ENCODE measurements around the gene SNRNP70.
A peak's percentile ranks its signal among the peaks of the same experiment; 100 is the strongest.

The SNRNP70 gene

GRCh38 chr19:49102303-49102702, 17.1 kb downstream of the SNRNP70 start:
- no peak for DNase-seq

- no peak for DNase-seq
Measured at GRCh38 chr19:49103331-49104085, 18.3 kb downstream of the SNRNP70 start.

- DNase-seq: no peak
Measured at GRCh38 chr19:49104229-49104864, 19.1 kb downstream of the SNRNP70 start.

DNA sequence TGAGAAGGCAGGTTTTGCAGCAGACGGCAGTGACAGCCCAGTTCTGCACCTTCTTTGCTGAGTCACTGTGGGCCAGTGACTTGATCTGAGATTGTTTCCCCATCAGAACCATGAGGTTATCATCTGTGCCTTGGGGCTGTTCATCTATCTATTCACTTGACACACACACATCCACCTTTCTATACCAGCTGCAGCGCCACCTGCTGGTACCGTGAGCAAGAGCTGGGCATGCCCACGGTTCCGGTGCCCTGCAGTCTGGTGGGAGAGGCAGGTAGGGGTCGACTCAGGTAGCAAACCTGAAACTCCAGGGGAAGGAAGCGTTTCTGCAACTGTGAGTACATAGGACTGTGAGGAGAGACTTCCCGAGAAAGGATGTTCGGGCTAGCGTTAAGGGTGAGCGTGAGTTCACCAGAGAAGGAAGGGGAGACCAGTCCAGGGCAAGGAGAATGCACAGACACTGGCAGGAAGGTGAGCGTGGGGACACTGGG, 21.4 kb downstream of the SNRNP70 start:
- peak; percentile 89 for DNase-seq

DNA sequence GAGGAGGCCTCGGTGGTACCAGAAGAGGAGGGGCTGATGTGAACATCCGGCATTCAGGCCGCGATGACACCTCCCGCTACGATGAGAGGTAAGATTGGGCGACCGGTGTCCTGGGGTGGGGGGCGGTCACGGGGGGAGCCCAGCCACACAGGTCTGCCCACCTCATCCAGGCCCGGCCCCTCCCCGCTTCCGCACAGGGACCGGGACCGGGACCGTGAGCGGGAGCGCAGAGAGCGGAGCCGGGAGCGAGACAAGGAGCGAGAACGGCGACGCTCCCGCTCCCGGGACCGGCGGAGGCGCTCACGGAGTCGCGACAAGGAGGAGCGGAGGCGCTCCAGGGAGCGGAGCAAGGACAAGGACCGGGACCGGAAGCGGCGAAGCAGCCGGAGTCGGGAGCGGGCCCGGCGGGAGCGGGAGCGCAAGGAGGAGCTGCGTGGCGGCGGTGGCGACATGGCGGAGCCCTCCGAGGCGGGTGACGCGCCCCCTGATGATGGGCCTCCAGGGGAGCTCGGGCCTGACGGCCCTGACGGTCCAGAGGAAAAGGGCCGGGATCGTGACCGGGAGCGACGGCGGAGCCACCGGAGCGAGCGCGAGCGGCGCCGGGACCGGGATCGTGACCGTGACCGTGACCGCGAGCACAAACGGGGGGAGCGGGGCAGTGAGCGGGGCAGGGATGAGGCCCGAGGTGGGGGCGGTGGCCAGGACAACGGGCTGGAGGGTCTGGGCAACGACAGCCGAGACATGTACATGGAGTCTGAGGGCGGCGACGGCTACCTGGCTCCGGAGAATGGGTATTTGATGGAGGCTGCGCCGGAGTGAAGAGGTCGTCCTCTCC, 22.6 kb downstream of the SNRNP70 start:
- DNase-seq: no peak

DNA sequence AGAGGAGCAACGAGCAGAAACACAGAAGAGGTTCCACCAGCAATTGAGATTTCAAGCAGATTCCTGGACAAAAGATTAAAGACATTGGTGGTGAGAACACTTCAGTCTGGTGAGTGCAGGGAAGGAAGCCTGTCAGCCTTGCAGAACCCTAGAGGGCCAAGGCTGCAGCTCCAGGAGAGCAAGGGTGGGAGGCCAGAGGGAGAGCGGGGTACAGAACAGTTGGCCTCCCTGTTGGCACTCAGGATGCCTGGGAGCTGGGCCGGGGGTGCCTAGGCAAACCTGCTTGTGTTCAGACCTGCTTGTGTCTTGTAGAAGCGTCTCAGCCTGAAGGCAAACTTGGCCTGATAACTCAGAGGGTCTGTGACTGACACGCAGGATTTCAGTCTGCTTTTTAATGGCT, 23.8 kb downstream of the SNRNP70 start:
- no peak for DNase-seq

DNA sequence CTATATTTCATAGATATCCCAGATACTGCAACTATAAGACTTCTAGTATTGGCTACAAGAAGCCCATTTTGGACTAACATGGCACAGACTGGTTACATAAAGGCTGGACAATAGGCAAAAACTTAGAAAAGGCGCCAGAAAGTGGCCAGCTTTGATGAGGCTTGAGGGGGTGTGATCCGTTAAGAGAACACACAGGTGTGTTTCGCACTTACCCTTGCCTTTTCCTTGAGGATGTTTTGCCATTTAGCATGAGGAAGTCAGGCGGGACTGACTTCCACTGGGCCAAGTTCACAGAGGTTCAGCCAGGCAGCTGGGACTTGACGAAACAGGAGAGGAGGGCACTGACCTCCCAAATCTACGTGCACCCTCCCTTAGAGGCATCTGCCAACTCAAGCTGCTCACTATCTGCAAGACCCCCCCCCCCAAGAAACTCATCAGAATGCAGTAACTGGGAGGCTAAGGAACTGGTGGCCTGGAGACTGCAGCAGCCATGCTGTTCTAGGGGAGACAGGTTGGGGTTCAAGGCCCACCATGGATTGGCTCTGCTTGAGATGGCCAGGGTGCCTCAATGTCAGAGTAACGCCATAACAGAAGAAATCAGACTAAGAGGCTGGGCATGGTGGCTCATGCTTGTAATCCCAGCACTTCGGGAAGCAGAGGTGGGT, 24.4 kb downstream of the SNRNP70 start:
- DNase-seq: no peak

DNA sequence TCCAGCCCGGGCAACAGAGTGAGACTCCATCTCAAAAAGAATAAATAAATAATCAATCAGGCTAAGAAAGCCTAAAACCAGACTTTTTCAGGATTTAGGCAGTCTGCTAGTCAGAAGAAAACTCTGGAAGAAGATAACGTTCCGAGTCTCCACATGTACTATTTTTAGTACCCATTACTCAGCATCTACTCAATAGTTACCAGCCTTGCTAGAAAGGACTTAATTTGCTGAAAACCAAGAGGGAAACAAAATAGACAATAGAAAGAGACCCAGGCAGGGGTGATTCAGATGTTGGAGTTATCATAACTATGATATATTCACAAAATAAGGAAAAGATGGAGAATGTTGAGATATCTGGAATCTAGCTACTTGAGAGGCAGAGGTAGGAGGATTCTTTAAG, 25.3 kb downstream of the SNRNP70 start:
- DNase-seq: no peak

DNA sequence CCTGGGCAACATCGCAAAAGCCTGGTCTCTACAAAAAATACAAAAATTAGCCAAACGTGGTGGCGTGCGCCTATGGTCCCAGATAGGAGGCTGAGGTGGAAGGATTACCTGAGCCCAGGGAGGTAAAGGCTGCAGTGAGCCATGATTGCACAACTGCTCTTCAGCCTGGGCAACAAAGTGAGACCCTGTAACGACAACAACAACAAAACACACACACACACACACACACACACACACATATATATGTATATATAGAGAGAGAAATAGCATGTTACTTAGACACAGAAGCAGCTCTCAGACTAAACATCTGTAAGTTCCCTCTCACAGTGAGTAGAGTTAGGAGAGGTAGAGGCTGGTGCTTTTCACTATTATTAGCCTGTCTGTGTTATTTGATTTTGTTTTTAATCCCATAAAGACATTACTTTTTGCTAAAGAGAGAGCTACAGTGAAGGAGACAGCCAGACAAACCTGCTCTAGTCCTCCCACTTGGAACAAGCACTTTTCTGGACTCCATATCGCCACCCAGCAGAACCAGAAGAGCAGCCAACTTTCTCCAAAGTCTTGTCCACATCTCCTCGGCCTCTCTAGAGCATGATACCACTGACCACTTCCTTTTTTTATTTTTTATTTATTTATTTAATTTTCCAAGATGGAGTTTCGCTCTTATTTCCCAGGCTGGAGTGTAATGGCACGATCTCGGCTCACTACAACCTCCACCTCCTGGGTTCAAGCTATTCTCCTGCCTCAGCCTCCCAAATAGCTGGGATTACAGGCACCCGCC, 26.2 kb downstream of the SNRNP70 start:
- no peak for DNase-seq

DNA sequence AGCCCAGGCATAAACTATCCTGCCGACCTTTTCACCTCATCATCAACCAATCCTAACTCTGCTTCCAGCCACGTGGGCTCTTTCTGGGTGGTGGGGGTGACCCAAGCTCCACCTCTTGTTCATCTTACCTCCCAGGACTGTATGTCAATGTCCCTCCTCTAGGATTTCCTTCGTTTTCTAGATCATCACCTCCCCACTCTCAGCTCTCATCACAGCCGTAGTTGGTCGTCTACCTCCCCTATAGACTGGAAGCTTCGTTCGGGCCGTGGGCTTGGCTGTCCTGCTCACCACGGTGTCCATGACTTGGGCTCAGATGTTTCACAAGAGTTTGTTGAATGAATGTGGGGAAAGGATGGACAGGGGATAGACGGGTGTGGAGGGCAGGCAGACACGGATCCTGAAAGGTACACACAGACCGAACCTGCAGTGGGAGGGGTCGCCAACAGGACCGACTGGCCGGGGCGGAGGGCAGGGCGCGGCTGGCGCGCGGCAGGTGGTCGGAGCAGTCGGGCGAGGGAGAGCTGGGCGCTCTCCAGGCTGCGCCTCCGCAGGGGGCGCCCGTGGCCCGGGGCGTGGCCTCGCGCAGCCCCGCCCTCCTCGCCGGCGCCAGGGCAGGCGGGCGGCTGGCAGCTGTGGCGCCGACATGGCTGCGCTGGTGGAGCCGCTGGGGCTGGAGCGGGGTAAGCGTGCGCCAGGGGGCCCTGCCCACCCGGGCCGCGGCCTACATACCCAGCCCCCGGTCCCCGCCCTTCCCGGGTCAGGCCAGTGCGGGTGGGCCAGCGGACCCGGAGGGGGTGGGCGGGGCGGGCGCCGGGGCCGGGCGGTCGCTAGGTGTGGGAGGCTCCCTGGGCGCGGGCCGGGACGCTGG, 28.7 kb downstream of the SNRNP70 start, which contains the start of gene LIN7B:
TSS of gene LIN7B (plus strand) at position 609 of the 868 bp plus-strand sequence. CDS start at position 644, 35 bp downstream.
- DNase-seq: peak; percentile 91

GRCh38 chr19:49114630-49115363, 29.5 kb downstream of the SNRNP70 start:
- DNase-seq: peak; percentile 80

DNA sequence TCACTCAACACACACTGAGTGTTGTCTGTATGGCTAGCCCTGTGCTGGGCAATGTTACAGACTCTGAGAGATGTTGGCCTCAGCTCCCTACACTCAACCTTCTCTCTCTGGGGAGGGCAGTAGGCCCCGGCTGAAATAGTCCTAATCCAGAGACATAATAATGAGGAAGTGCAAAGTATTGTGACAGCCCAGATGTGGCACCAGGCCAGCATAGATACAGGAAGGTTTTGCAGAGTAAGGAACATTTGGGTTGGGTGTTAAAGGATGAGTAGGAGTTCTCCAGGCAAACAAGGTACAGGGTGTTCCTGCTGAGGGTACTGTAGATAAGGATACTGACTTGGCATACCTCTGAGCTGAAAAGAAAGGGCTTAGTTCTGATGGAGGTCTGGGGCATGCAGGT, 31.3 kb downstream of the SNRNP70 start:
- DNase-seq: no peak

- no peak for DNase-seq
Measured at GRCh38 chr19:49117677-49118564, 32.7 kb downstream of the SNRNP70 start.

- DNase-seq: peak; percentile 98
Measured at GRCh38 chr19:49118565-49119410, 33.5 kb downstream of the SNRNP70 start, which contains the start of gene C19orf73. TSS of gene C19orf73 (minus strand) at chr19:49119143. CDS start at chr19:49119022, 121 bp downstream.

DNA sequence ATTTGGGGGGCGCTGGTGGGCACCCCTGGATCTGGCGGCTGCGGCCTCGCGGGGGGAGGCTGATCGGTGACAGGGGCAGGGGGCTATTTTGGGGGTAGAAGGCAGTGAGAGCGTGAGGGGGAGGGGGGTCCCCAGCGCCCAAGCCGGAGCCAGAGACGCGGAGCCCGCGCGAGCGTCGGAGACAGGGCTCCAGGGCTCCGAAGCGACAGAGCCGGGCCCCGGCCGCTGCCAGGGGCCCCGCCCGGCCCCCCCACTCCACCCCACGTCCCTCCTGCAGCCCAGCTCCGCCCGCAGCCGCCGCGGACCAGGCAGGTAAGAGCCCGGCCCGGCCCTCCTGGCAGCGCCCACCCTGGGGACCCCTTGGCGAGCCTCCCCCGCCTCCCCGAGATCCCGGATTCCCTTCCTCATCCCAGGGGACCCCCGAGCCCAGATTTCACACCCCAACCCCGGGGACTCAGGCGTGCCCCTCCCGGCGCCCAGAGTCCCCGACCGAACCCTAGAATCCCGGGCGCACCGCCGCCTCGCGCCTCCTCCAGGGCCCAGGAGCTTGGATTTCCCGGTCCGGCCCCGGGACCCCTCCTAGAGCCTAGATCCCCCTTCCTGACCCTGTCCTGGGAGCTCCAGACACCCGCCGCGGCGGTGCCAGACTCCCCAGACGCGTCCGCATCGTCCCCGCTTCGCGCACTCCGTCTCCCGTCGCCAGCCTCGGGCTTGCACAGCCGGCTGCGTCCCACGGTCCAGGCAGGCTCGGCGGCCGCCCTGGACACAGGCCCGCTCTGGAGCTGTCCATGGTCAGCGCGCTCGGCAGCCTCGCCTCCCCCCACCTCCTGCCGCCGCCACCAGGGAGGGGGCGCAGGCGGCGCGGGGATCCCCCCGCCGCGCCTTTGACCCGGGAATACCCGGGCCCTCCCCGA, 34.4 kb downstream of the SNRNP70 start, which contains the start of gene PPFIA3:
TSS of gene PPFIA3 (plus strand) at position 134 of the 914 bp plus-strand sequence. CDS start 8,330 bp downstream, outside the sequence.
- peak; percentile 72 for DNase-seq

GRCh38 chr19:49120325-49120683, 35.1 kb downstream of the SNRNP70 start:
- DNase-seq: no peak

DNA sequence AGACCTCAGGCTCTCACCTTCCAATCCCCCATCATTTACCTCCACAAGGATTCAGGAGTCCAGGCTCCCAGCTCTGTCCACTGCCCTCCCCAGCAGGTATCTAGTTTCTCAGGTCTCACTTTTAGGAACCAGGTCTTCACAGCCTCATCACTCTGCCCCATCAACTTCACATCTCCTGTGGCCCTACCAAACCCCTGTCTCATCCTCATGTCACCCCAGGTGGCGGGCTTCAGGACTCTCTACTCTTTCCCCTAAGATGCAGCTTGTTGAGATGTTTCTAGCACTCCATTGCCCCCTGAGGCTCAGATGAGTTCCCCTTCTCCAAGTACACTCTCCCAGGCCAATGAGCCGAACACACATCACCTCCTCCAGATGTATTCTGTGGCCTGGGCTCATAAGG, 35.6 kb downstream of the SNRNP70 start:
- DNase-seq: no peak
